ENCODE results near the gene NT5DC1. TPM values are rescaled to one million over a fixed set of nuclear protein-coding genes. Genes with fewer than 3 reads are reported as not detected.

NT5DC1 gene
- polyA plus RNA-seq, 3 donors, result 18.2 to 39.0 (median 28.3) TPM

- intact Hi-C loops (cut with micrococcal nuclease), result no loop called here
- DNase-seq, result no peak
- Histone ChIP-seq H3K27ac (ENCODE audit: low read depth in 1 of 2, low read length in 2 of 2) (no peak overlapping the region), H3K27me3 (ENCODE audit: control insufficient read depth in 2 of 2, insufficient read depth in 2 of 2, low read length in 2 of 2) (peaks cover 0 to 2% of the 10 kb centered on the region in 2 donors), H3K9ac (ENCODE audit: insufficient read depth, low read length, poor library complexity, severe bottlenecking) (no peak overlapping the region), H3K79me2 (ENCODE audit: insufficient read depth, low read length) (no peaks in the 10 kb centered on the region), H2AFZ (ENCODE audit: insufficient read depth, low read depth, low read length, poor library complexity, severe bottlenecking) (no peak overlapping the region), H4K20me1 (ENCODE audit: insufficient read depth, low read length) (no peaks in the 10 kb centered on the region), H3K9me3 (replicated peaks in 1 of 2; ENCODE audit: control insufficient read depth in 1 of 2, insufficient read depth in 1 of 2, low read length in 2 of 2) (no peaks in the 10 kb centered on the region), H3K4me1 (ENCODE audit: control insufficient read depth in 1 of 2, insufficient read depth in 2 of 2, low read length in 2 of 2) (no peaks in the 10 kb centered on the region), H3K4me2 (replicated peaks; ENCODE audit: extremely low read depth, low read length, poor library complexity, severe bottlenecking) (no peak overlapping the region), H3K36me3 (replicated peaks in 1 of 2; ENCODE audit: control insufficient read depth in 1 of 2, insufficient read depth in 2 of 2, low read length in 2 of 2) (no peaks in the 10 kb centered on the region), H3K4me3 (replicated peaks in 1 of 3; ENCODE audit: low read depth in 2 of 3, low read length in 3 of 3) (no peak overlapping the region)
- TF ChIP-seq, protein P1, sequence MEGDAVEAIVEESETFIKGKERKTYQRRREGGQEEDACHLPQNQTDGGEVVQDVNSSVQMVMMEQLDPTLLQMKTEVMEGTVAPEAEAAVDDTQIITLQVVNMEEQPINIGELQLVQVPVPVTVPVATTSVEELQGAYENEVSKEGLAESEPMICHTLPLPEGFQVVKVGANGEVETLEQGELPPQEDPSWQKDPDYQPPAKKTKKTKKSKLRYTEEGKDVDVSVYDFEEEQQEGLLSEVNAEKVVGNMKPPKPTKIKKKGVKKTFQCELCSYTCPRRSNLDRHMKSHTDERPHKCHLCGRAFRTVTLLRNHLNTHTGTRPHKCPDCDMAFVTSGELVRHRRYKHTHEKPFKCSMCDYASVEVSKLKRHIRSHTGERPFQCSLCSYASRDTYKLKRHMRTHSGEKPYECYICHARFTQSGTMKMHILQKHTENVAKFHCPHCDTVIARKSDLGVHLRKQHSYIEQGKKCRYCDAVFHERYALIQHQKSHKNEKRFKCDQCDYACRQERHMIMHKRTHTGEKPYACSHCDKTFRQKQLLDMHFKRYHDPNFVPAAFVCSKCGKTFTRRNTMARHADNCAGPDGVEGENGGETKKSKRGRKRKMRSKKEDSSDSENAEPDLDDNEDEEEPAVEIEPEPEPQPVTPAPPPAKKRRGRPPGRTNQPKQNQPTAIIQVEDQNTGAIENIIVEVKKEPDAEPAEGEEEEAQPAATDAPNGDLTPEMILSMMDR (IDR thresholded peaks at IDR 0.05), result no peak
- Mint-ChIP-seq H3K4me3 (no peak overlapping the region), H3K27me3 (ENCODE audit: low read depth in 3 of 3) (peaks cover 0 to 3% (median 2%) of the 10 kb centered on the region in 3 donors), H3K4me1 (no peaks in the 10 kb centered on the region), H3K9me3 (no peaks in the 10 kb centered on the region), H3K36me3 (no peaks in the 10 kb centered on the region), H3K27ac (no peak overlapping the region)
- no CpG with 5 or more reads among the region's 2 CpGs for WGBS (ENCODE audit: insufficient coverage)
Observed at GRCh38 chr6:116073765-116074440, 26.8 kb upstream of the NT5DC1 start.

- Histone ChIP-seq H3K9ac (ENCODE audit: insufficient read depth, low read length, poor library complexity, severe bottlenecking) (no peak overlapping the region), H4K20me1 (ENCODE audit: insufficient read depth, low read length) (no peaks in the 10 kb centered on the region), H3K4me1 (ENCODE audit: control insufficient read depth in 1 of 2, insufficient read depth in 2 of 2, low read length in 2 of 2) (no peaks in the 10 kb centered on the region), H3K4me2 (replicated peaks; ENCODE audit: extremely low read depth, low read length, poor library complexity, severe bottlenecking) (no peak overlapping the region), H3K79me2 (ENCODE audit: insufficient read depth, low read length) (no peaks in the 10 kb centered on the region), H3K4me3 (replicated peaks in 1 of 3; ENCODE audit: low read depth in 2 of 3, low read length in 3 of 3) (no peak overlapping the region), H3K27me3 (ENCODE audit: control insufficient read depth in 2 of 2, insufficient read depth in 2 of 2, low read length in 2 of 2) (no peaks in the 10 kb centered on the region), H3K9me3 (replicated peaks in 1 of 2; ENCODE audit: control insufficient read depth in 1 of 2, insufficient read depth in 1 of 2, low read length in 2 of 2) (no peaks in the 10 kb centered on the region), H3K27ac (ENCODE audit: low read depth in 1 of 2, low read length in 2 of 2) (no peak overlapping the region), H3K36me3 (replicated peaks in 1 of 2; ENCODE audit: control insufficient read depth in 1 of 2, insufficient read depth in 2 of 2, low read length in 2 of 2) (no peaks in the 10 kb centered on the region), H2AFZ (ENCODE audit: insufficient read depth, low read depth, low read length, poor library complexity, severe bottlenecking) (no peak overlapping the region)
- Mint-ChIP-seq H3K27ac (no peak overlapping the region), H3K9me3 (peaks cover 0 to 3% (median 0%) of the 10 kb centered on the region in 7 donors), H3K27me3 (ENCODE audit: low read depth in 3 of 3) (peaks cover 0 to 2% (median 0%) of the 10 kb centered on the region in 3 donors), H3K36me3 (no peaks in the 10 kb centered on the region), H3K4me1 (no peaks in the 10 kb centered on the region), H3K4me3 (no peak overlapping the region)
- TF ChIP-seq, protein P1 (IDR thresholded peaks at IDR 0.05), result no peak
- no CpG with 5 or more reads among the region's 2 CpGs for WGBS (ENCODE audit: insufficient coverage)
- DNase-seq, result no peak
- intact Hi-C loops (cut with micrococcal nuclease), result no loop called here
Observed at GRCh38 chr6:116074732-116075390, 25.8 kb upstream of the NT5DC1 start.
